Lower leg skin (tissue), 3 donors: ENCODE data around the gene ZFP37.

Experiments used
- CTCF ChIP-seq, 3 donors: fragments of 450-650 bp; IDR thresholded peaks; one replicate each; pipeline ENCODE4 v1.5.1; 2016; ENCODE audit warnings: antibody characterized with exemption in 3 of 3, mild to moderate bottlenecking in 3 of 3, moderate library complexity in 2 of 3
- POLR2A ChIP-seq, 2 donors: fragments of 450-650 bp; IDR thresholded peaks; one replicate each; pipeline ENCODE4 v1.6.1; 2016 to 2017; ENCODE audit warnings: antibody characterized with exemption in 2 of 2, mild to moderate bottlenecking in 1 of 2, moderate library complexity in 1 of 2

- TF ChIP-seq CTCF (IDR thresholded peaks at IDR 0.05): no peak
- no peak for TF ChIP-seq POLR2A (IDR thresholded peaks at IDR 0.05)
These were observed 669 bp upstream of the ZFP37 start for GRCh38 chr9:113057193-113057592.
